PC-9 (cell line): ENCODE results near the gene USP22. TPM values are rescaled to one million over a fixed set of nuclear protein-coding genes. Genes with fewer than 3 reads are reported as not detected.

Experiments used
- BruUV-seq: library from RNA; stranded (reverse); fragments of 400-500 nt; replicated peaks from 2 replicates; lab custom pipeline; 2021; lab: Mats Ljungman, UMichigan
- CTCF ChIA-PET: fragments of 300-600 bp; sonication (Branson Sonifier 250); formaldehyde crosslinking; loops from one replicate; lab custom pipeline; 2022; ENCODE audit warnings: antibody characterized with exemption; lab: Charles Lee
- POLR2A ChIA-PET: fragments of 300-600 bp; sonication (Branson Sonifier 250); formaldehyde crosslinking; loops from one replicate; lab custom pipeline; 2022; ENCODE audit warnings: antibody characterized with exemption; ENCODE audit not compliant: unreplicated experiment; lab: Charles Lee
- DNase-seq, 2 experiments: peaks; one replicate each; pipeline versions ENCODE4 v3.0.0 to v3.0.0-alpha.2; 2015 to 2022; ENCODE audit warnings: mixed read lengths in 1 of 2
- H2AFZ ChIP-seq: fragments of 200-600 bp; sonication (generic); 2 replicates; pipeline ENCODE4 v1.8.1; 2017; ENCODE audit warnings: antibody characterized with exemption
- H3F3A ChIP-seq: fragments of 200-600 bp; sonication (generic); 2 replicates; pipeline ENCODE4 v1.8.1; 2017; ENCODE audit warnings: antibody characterized with exemption, mild to moderate bottlenecking, low read depth; ENCODE audit not compliant: insufficient read depth
- H3K27ac ChIP-seq: fragments of 200-600 bp; sonication (generic); 2 replicates; pipeline ENCODE4 v1.6.1; 2016; ENCODE audit warnings: mixed run types
- H3K27me3 ChIP-seq: fragments of 200-600 bp; sonication (generic); 2 replicates; pipeline ENCODE4 v1.6.1; 2016; ENCODE audit warnings: low read depth, mixed run types; ENCODE audit not compliant: insufficient read depth
- H3K36me3 ChIP-seq: fragments of 200-600 bp; sonication (generic); 2 replicates; pipeline ENCODE4 v1.6.1; 2016; ENCODE audit warnings: low read depth, mixed run types
- H3K4me1 ChIP-seq: fragments of 200-600 bp; sonication (generic); replicated peaks from 2 replicates; pipeline ENCODE4 v1.6.1; 2016; ENCODE audit warnings: mixed run types; ENCODE audit not compliant: insufficient read depth
- H3K4me2 ChIP-seq: fragments of 200-600 bp; sonication (generic); 2 replicates; pipeline ENCODE4 v1.6.1; 2017; ENCODE audit warnings: mixed run types
- H3K4me3 ChIP-seq: fragments of 200-600 bp; sonication (generic); 2 replicates; pipeline ENCODE4 v1.6.1; 2016; ENCODE audit warnings: mixed run types
- H3K79me2 ChIP-seq: fragments of 200-600 bp; sonication (generic); 2 replicates; pipeline ENCODE4 v1.6.1; 2017; ENCODE audit warnings: low read depth, mixed run types
- H3K9me2 ChIP-seq: fragments of 200-600 bp; sonication (generic); 2 replicates; pipeline ENCODE4 v1.8.1; 2017; ENCODE audit warnings: mild to moderate bottlenecking; ENCODE audit not compliant: insufficient read depth
- H3K9me3 ChIP-seq: fragments of 200-600 bp; sonication (generic); 2 replicates; pipeline ENCODE4 v1.8.1; 2016; ENCODE audit warnings: low read depth; ENCODE audit not compliant: insufficient read depth
- H4K20me1 ChIP-seq: fragments of 200-600 bp; sonication (generic); 2 replicates; pipeline ENCODE4 v1.8.1; 2017; ENCODE audit not compliant: insufficient read depth
- EZH2 ChIP-seq: fragments of 200-600 bp; sonication (generic); IDR thresholded peaks from 2 replicates; pipeline ENCODE4 v1.8.0; 2017; ENCODE audit warnings: antibody characterized with exemption, low read depth
- intact Hi-C: fragments of 100-400 bp; cut with micrococcal nuclease; formaldehyde crosslinking; loops from one replicate; pipeline ENCODE4 v1.10.0; 2022; ENCODE audit not compliant: unreplicated experiment
- total RNA-seq: library from RNA; stranded (reverse); gene quantifications from 2 replicates; pipeline ENCODE4 v1.2.3, GENCODE V29; 2021
- TF ChIP-seq, protein P1 (sequence below): fragments of 200-600 bp; sonication (generic); conservative IDR thresholded peaks from 2 replicates; pipeline ENCODE4 v1.6.1; 2017; ENCODE audit warnings: mixed run types, antibody characterized with exemption, mild to moderate bottlenecking, moderate library complexity

USP22 gene
- total RNA-seq, 1 experiment from 2014 or later, result 296 TPM

DNA sequence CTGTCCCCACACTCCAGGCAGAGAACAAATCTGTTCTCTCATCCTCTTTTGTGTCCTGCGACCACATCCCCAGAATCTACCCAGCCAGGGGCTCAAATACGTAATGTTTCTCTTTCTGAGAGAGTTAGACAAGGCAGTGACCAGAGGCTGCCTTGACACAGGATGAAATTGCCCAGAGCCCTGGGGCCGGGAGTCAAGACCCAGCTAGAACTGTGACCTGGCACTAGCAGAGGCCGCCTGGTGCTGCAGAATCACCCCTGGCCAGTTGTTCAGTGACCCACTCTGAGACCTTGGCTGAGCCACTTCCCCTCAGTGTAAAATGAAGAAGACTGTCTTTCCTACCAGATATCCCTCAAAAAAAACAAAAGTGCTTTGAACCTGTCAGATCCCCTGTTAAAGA lies 72.5 kb downstream of the USP22 start:
- H3K9me2 ChIP-seq, result no peaks in the 10 kb centered on the region
- H3K27ac ChIP-seq, result no peak overlapping the region
- no peaks in the 10 kb centered on the region for H3K79me2 ChIP-seq
- H3K4me2 ChIP-seq, result no peak overlapping the region
- no peaks in the 10 kb centered on the region for H3K4me1 ChIP-seq
- ChIA-PET CTCF (no interaction called here), POLR2A (no interaction called here)
- no peak overlapping the region for H3K4me3 ChIP-seq
- no peak for DNase-seq
- H3K27me3 ChIP-seq, result peaks cover 25% of the 10 kb centered on the region
- intact Hi-C loops, result no loop called here
- no peaks in the 10 kb centered on the region for H4K20me1 ChIP-seq
- H3K9me3 ChIP-seq, result no peaks in the 10 kb centered on the region
- no peaks in the 10 kb centered on the region for H3F3A ChIP-seq
- no peaks in the 10 kb centered on the region for H3K36me3 ChIP-seq
- BruUV-seq, result no TSS peak
- TF ChIP-seq, protein P1, sequence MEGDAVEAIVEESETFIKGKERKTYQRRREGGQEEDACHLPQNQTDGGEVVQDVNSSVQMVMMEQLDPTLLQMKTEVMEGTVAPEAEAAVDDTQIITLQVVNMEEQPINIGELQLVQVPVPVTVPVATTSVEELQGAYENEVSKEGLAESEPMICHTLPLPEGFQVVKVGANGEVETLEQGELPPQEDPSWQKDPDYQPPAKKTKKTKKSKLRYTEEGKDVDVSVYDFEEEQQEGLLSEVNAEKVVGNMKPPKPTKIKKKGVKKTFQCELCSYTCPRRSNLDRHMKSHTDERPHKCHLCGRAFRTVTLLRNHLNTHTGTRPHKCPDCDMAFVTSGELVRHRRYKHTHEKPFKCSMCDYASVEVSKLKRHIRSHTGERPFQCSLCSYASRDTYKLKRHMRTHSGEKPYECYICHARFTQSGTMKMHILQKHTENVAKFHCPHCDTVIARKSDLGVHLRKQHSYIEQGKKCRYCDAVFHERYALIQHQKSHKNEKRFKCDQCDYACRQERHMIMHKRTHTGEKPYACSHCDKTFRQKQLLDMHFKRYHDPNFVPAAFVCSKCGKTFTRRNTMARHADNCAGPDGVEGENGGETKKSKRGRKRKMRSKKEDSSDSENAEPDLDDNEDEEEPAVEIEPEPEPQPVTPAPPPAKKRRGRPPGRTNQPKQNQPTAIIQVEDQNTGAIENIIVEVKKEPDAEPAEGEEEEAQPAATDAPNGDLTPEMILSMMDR, result no peak
- TF ChIP-seq EZH2, result no peak
- H2AFZ ChIP-seq, result no peak overlapping the region

DNA sequence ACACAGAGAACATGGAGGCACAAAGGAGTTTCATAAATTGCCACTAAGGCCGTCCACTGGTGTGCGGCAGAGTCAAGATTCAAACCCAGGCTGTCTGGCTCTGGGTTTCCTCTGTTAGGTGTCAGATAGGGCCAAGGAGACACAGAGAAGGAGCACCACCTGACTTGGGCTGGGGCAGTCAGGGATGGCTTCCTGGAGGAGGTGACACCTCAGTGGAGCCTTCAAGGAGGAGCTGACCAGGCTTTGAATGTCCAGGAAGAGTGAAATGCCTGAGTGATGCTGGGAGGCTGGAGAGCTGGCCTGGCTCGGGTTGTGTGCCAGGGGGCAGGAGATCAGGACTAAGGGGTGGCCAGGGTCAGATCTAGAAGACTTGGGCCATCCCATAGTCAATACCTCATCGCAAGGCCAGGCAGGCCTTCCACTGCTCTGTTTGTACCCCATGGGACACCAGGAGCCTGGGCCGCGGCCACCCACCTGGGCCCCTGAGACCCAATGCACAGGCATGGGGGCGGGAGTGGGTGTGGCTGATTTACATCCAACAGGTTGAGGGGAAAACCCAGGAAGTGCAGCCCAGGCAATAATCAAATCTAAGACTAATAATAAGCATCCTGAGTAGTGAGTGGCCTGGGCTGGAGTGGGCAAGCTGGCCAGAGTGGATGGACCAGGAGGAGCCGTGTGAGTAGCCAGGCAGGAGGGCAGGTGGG lies 73.7 kb downstream of the USP22 start:
- H3K4me1 ChIP-seq, result no peaks in the 10 kb centered on the region
- no peak overlapping the region for H3K4me2 ChIP-seq
- intact Hi-C loops, result no loop called here
- no peaks in the 10 kb centered on the region for H4K20me1 ChIP-seq
- H3K27me3 ChIP-seq, result peaks cover 15% of the 10 kb centered on the region
- H3K36me3 ChIP-seq, result no peaks in the 10 kb centered on the region
- no peak overlapping the region for H3K4me3 ChIP-seq
- POLR2A ChIA-PET, result no interaction called here
- H3K79me2 ChIP-seq, result no peaks in the 10 kb centered on the region
- no peak for TF ChIP-seq EZH2
- TF ChIP-seq, protein P1, result no peak
- no peaks in the 10 kb centered on the region for H3K9me3 ChIP-seq
- no peak overlapping the region for H2AFZ ChIP-seq
- H3K9me2 ChIP-seq, result no peaks in the 10 kb centered on the region
- no peak for DNase-seq
- BruUV-seq, result no TSS peak
- H3F3A ChIP-seq, result no peaks in the 10 kb centered on the region
- no peak overlapping the region for H3K27ac ChIP-seq
- CTCF ChIA-PET, result no interaction called here

DNA sequence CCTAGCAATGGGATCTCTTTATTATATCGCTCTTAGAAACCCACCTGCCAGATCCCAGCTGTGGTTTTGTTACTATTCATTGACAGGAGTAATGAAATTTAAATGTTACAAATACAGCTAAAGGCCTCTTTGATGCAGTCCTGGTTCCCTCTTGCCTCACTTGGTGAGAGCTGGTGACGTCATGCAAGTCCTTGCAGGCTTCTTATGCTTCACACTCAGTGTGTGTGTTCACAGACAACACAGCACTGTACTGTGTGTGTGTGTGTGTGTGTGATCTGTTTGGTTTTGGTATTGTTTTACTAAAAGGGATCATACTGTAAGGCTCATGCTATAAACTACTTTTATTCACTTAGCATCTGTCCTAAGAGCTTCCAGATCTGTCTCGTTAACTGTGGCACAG lies 75.0 kb downstream of the USP22 start:
- intact Hi-C loops, result no loop called here
- Histone ChIP-seq H4K20me1 (no peaks in the 10 kb centered on the region), H3K27ac (no peak overlapping the region), H3K36me3 (no peaks in the 10 kb centered on the region), H3K9me2 (no peaks in the 10 kb centered on the region), H2AFZ (no peak overlapping the region), H3K4me1 (no peaks in the 10 kb centered on the region), H3F3A (no peaks in the 10 kb centered on the region), H3K9me3 (no peaks in the 10 kb centered on the region), H3K4me3 (no peak overlapping the region), H3K4me2 (no peak overlapping the region), H3K27me3 (peaks cover 20% of the 10 kb centered on the region; the same call in 1 of the 2 replicates), H3K79me2 (no peaks in the 10 kb centered on the region)
- no TSS peak for BruUV-seq
- no peak for DNase-seq
- ChIA-PET POLR2A (no interaction called here), CTCF (no interaction called here)
- no peak for TF ChIP-seq EZH2
- TF ChIP-seq, protein P1, result no peak
